Upper lobe of left lung (tissue), 4 donors: ENCODE measurements around the gene PWWP2A.

Experiments
- EP300 ChIP-seq, 4 donors: sonication (generic); formaldehyde crosslinking; IDR thresholded peaks; one replicate each; pipeline ENCODE4 v1.5.1; 2017; ENCODE audit warnings: antibody characterized with exemption in 4 of 4, control low read depth in 2 of 4
- POLR2A ChIP-seq, 4 donors: fragments of 450-650 bp; IDR thresholded peaks; one replicate each; pipeline ENCODE4 v1.5.1; 2016 to 2017; ENCODE audit warnings: antibody characterized with exemption in 4 of 4, mild to moderate bottlenecking in 2 of 4
- POLR2AphosphoS5 ChIP-seq, 2 donors: sonication (generic); formaldehyde crosslinking; IDR thresholded peaks; one replicate each; pipeline ENCODE4 v1.5.1; 2017; ENCODE audit warnings: antibody characterized with exemption in 2 of 2
- TF ChIP-seq, protein P1 (sequence below), 6 experiments: fragments of 450-650 bp in 4 of 6; fragments of 200-600 bp in 2 of 6; sonication (generic) in 2 of 6; IDR thresholded peaks; one replicate each; pipeline ENCODE4 v1.5.1; 2016 to 2019; ENCODE audit warnings: antibody characterized with exemption in 6 of 6

DNA sequence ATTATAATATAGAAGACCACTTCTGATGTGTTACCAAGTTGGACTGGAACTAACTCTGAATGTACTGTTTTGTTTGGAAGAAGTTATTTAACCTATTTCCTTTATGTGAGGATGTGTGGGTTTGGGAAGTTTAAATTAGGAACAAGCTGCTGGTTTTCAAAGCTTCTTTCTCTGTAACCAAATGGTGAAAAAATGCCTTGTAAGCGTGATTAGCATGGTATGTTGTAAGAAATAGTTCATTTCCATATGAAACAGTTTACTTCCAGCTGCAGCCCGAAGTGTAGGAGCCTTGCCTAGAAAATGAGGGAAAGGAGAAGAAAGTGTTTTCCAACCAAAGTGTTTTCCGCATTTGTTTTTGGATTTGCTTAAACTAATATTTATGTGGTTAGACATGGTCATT lies 74.3 kb downstream of the PWWP2A start:
- TF ChIP-seq, protein P1, sequence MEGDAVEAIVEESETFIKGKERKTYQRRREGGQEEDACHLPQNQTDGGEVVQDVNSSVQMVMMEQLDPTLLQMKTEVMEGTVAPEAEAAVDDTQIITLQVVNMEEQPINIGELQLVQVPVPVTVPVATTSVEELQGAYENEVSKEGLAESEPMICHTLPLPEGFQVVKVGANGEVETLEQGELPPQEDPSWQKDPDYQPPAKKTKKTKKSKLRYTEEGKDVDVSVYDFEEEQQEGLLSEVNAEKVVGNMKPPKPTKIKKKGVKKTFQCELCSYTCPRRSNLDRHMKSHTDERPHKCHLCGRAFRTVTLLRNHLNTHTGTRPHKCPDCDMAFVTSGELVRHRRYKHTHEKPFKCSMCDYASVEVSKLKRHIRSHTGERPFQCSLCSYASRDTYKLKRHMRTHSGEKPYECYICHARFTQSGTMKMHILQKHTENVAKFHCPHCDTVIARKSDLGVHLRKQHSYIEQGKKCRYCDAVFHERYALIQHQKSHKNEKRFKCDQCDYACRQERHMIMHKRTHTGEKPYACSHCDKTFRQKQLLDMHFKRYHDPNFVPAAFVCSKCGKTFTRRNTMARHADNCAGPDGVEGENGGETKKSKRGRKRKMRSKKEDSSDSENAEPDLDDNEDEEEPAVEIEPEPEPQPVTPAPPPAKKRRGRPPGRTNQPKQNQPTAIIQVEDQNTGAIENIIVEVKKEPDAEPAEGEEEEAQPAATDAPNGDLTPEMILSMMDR (IDR thresholded peaks at IDR 0.05): no peak
- TF ChIP-seq POLR2A (IDR thresholded peaks at IDR 0.05) (no peak), POLR2AphosphoS5 (IDR thresholded peaks at IDR 0.05) (no peak), EP300 (IDR thresholded peaks at IDR 0.05) (no peak)
